HCT116 (cell line): ENCODE results near the gene FAM193A. TPM values are rescaled to one million over a fixed set of nuclear protein-coding genes. Genes with fewer than 3 reads are reported as not detected.

Experiments
- ATAC-seq: fragments of 200-7000 bp; cut with Tn5 transposase; 2 replicates; pipeline ENCODE4 v1.9.1; 2020; ENCODE audit warnings: mild to moderate bottlenecking, moderate library complexity
- BruUV-seq: library from RNA; stranded (reverse); fragments of 400-500 nt; replicated peaks from 2 replicates; lab custom pipeline; 2021; lab: Mats Ljungman, UMichigan
- CTCF ChIA-PET: fragments of 300-600 bp; sonication (Branson Sonifier 250); formaldehyde crosslinking; loops from one replicate; lab custom pipeline; 2021; ENCODE audit warnings: antibody characterized with exemption; lab: Charles Lee
- POLR2A ChIA-PET: fragments of 300-600, 350-600 bp; sonication (Branson Sonifier 250); formaldehyde crosslinking; loops from one replicate; lab custom pipeline; 2021; ENCODE audit warnings: antibody characterized with exemption; lab: Charles Lee
- RAD21 ChIA-PET, 2 experiments: fragments of 300-600 bp; sonication (Branson Sonifier 250); formaldehyde crosslinking; loops; one replicate each; lab custom pipeline; 2023; ENCODE audit warnings: low total read pairs in 2 of 2; ENCODE audit not compliant: uncharacterized antibody in 2 of 2, unreplicated experiment in 2 of 2, low non-redundant PET in 1 of 2; lab: Charles Lee
- DNase-seq: peaks from one replicate; pipeline ENCODE4 v3.0.0-alpha.2; 2010; ENCODE audit warnings: low read depth, low spot score
- H2AFZ ChIP-seq: fragments of 200-600 bp; shearing (Covaris generic), sonication (generic); 2 replicates; pipeline ENCODE4 v1.6.1; 2017; ENCODE audit warnings: low read depth, mixed run types, mixed read lengths, antibody characterized with exemption, low read length; ENCODE audit not compliant: poor library complexity, severe bottlenecking
- H3K27ac ChIP-seq: 2 replicates; pipeline ENCODE4 v1.5.1; 2012; ENCODE audit warnings: low read depth, low read length
- H3K27me3 ChIP-seq: fragments of 200-600 bp; sonication (generic); 2 replicates; pipeline ENCODE4 v1.6.1; 2016; ENCODE audit warnings: mixed run types, low read length, mixed read lengths; ENCODE audit not compliant: insufficient read depth
- H3K36me3 ChIP-seq, 2 experiments: fragments of 200-500 bp in 1 of 2; fragments of 200-600 bp in 1 of 2; sonication (Bioruptor generic) in 1 of 2; sonication (generic) in 1 of 2; 2 replicates each; pipeline versions ENCODE4 v1.5.1 to v1.6.1; 2014 to 2016; ENCODE audit warnings: low read length in 2 of 2, inconsistent platforms in 1 of 2, mixed read lengths in 1 of 2, mixed run types in 1 of 2; ENCODE audit not compliant: insufficient read depth in 2 of 2, control insufficient read depth in 1 of 2
- H3K4me1 ChIP-seq, 2 experiments: fragments of 200-600 bp in 1 of 2; sonication (generic) in 1 of 2; 2 replicates each; pipeline versions ENCODE4 v1.5.1 to v1.6.1; 2012 to 2017; ENCODE audit warnings: low read length in 2 of 2, inconsistent platforms in 1 of 2, mild to moderate bottlenecking in 1 of 2, mixed read lengths in 1 of 2, mixed run types in 1 of 2, moderate library complexity in 1 of 2; ENCODE audit not compliant: insufficient read depth in 2 of 2, control insufficient read depth in 1 of 2
- H3K4me2 ChIP-seq: fragments of 200-600 bp; sonication (generic); 2 replicates; pipeline ENCODE4 v1.6.1; 2017; ENCODE audit warnings: mixed run types, low read length, mixed read lengths
- H3K4me3 ChIP-seq, 2 experiments: fragments of 200-600 bp in 1 of 2; sonication (generic) in 1 of 2; replicated peaks in 1 of 2; 2 replicates each; pipeline ENCODE4 v1.5.1; 2011 to 2016; ENCODE audit warnings: low read length in 2 of 2, control low read depth in 1 of 2, low read depth in 1 of 2, mild to moderate bottlenecking in 1 of 2, mixed read lengths in 1 of 2, mixed run types in 1 of 2
- H3K79me2 ChIP-seq: fragments of 200-600 bp; sonication (generic); 2 replicates; pipeline ENCODE4 v1.6.1; 2017; ENCODE audit warnings: mild to moderate bottlenecking, mixed run types, low read length, moderate library complexity, mixed read lengths; ENCODE audit not compliant: insufficient read depth
- H3K9ac ChIP-seq: fragments of 200-600 bp; sonication (generic); 2 replicates; pipeline ENCODE4 v1.6.1; 2016; ENCODE audit warnings: low read length, mixed read lengths
- H3K9me2 ChIP-seq: fragments of 200-600 bp; sonication (generic), shearing (Covaris generic); 2 replicates; pipeline ENCODE4 v1.6.1; 2017; ENCODE audit warnings: mixed run types, mild to moderate bottlenecking, moderate library complexity; ENCODE audit not compliant: insufficient read depth
- H3K9me3 ChIP-seq, 2 experiments: fragments of 200-500 bp in 1 of 2; fragments of 200-600 bp in 1 of 2; sonication (Bioruptor generic) in 1 of 2; sonication (generic) in 1 of 2; 2 replicates each; pipeline ENCODE4 v1.6.1; 2014 to 2017; ENCODE audit warnings: low read length in 2 of 2, mixed read lengths in 2 of 2, inconsistent platforms in 1 of 2, low read depth in 1 of 2, mild to moderate bottlenecking in 1 of 2, mixed run types in 1 of 2, moderate library complexity in 1 of 2; ENCODE audit not compliant: control insufficient read depth in 1 of 2, insufficient read depth in 1 of 2
- H4K20me1 ChIP-seq: fragments of 200-600 bp; sonication (generic), shearing (Covaris generic); 2 replicates; pipeline ENCODE4 v1.6.1; 2017; ENCODE audit warnings: mixed run types, mild to moderate bottlenecking, moderate library complexity; ENCODE audit not compliant: insufficient read depth
- ATF3 ChIP-seq: IDR thresholded peaks from 2 replicates; pipeline ENCODE4 v1.6.1; 2012
- CEBPB ChIP-seq: IDR thresholded peaks from 2 replicates; pipeline ENCODE4 v1.6.1; 2012; ENCODE audit warnings: low read depth
- EGR1 ChIP-seq: IDR thresholded peaks from 2 replicates; pipeline ENCODE4 v1.6.1; 2012; ENCODE audit warnings: low read depth
- EZH2 ChIP-seq: fragments of 200-600 bp; sonication (generic); IDR thresholded peaks from 2 replicates; pipeline ENCODE4 v1.6.1; 2017; ENCODE audit warnings: antibody characterized with exemption, mixed run types
- EZH2phosphoT487 ChIP-seq: fragments of 200-600 bp; IDR thresholded peaks from 2 replicates; pipeline ENCODE4 v1.6.1; 2018; ENCODE audit warnings: antibody characterized with exemption, borderline replicate concordance
- MAX ChIP-seq: IDR thresholded peaks from 2 replicates; pipeline ENCODE4 v1.6.1; 2012
- POLR2AphosphoS5 ChIP-seq: IDR thresholded peaks from 2 replicates; pipeline ENCODE4 v1.6.1; 2011; ENCODE audit warnings: mild to moderate bottlenecking, low read depth, low read length, moderate library complexity
- REST ChIP-seq: IDR thresholded peaks from 2 replicates; pipeline ENCODE4 v1.6.1; 2012; ENCODE audit warnings: low read depth
- SIN3A ChIP-seq: IDR thresholded peaks from 2 replicates; pipeline ENCODE4 v1.6.1; 2012; ENCODE audit warnings: low read depth
- SP1 ChIP-seq: IDR thresholded peaks from 2 replicates; pipeline ENCODE4 v1.6.1; 2012; ENCODE audit warnings: low read depth
- YY1 ChIP-seq: IDR thresholded peaks from 2 replicates; pipeline ENCODE4 v1.6.1; 2011; ENCODE audit warnings: low read length, low read depth, moderate library complexity, mild to moderate bottlenecking; ENCODE audit not compliant: insufficient replicate concordance; ENCODE audit errors: extremely low read depth
- ZBTB33 ChIP-seq: IDR thresholded peaks from 2 replicates; pipeline ENCODE4 v1.6.1; 2011; ENCODE audit warnings: mild to moderate bottlenecking, low read length, moderate library complexity; ENCODE audit not compliant: insufficient replicate concordance; ENCODE audit errors: extremely low read depth
- intact Hi-C: fragments of 100-400 bp; cut with micrococcal nuclease; formaldehyde crosslinking; loops from 2 replicates; pipeline ENCODE4 v1.10.0; 2022
- total RNA-seq: library from RNA; stranded (reverse); gene quantifications from one replicate; pipeline ENCODE4 v1.2.1, GENCODE V29; 2021; ENCODE audit not compliant: unreplicated experiment

The FAM193A gene
- total RNA-seq, 1 experiment from 2014 or later = 15.7 TPM

GRCh38 chr4:2647403-2648158 is 111.1 kb downstream of the FAM193A start:
- ATAC-seq = no peak
- DNase-seq = no peak
- RAD21 ChIA-PET = no interaction called here
- H3K9me2 ChIP-seq = no peaks in the 10 kb centered on the region
- POLR2A ChIA-PET = no interaction called here
- no peaks in the 10 kb centered on the region for H3K27me3 ChIP-seq
- peaks cover 9 to 14% of the 10 kb centered on the region in 2 experiments for H3K36me3 ChIP-seq
- no peak overlapping the region for H3K27ac ChIP-seq
- H3K9me3 ChIP-seq = no peaks in the 10 kb centered on the region
- intact Hi-C loops = no loop called here
- H3K4me3 ChIP-seq = no peak overlapping the region
- H2AFZ ChIP-seq = no peak overlapping the region
- H3K9ac ChIP-seq = no peak overlapping the region
- H3K4me1 ChIP-seq = no peaks in the 10 kb centered on the region
- TF ChIP-seq YY1 = no peak
- CTCF ChIA-PET = no interaction called here
- H3K79me2 ChIP-seq = no peaks in the 10 kb centered on the region
- H4K20me1 ChIP-seq = no peaks in the 10 kb centered on the region
- BruUV-seq = no TSS peak
- H3K4me2 ChIP-seq = no peak overlapping the region

GRCh38 chr4:2648159-2648814 is 111.8 kb downstream of the FAM193A start:
- DNase-seq (no peak), ATAC-seq (no peak)
- H3K9me2 ChIP-seq = no peaks in the 10 kb centered on the region
- H2AFZ ChIP-seq = no peak overlapping the region
- no peak overlapping the region for H3K9ac ChIP-seq
- H3K27ac ChIP-seq = no peak overlapping the region
- ChIA-PET POLR2A (no interaction called here), RAD21 (no interaction called here), CTCF (no interaction called here)
- no peaks in the 10 kb centered on the region for H3K27me3 ChIP-seq
- no peaks in the 10 kb centered on the region for H3K9me3 ChIP-seq
- no TSS peak for BruUV-seq
- no peaks in the 10 kb centered on the region for H3K4me1 ChIP-seq
- no peak overlapping the region for H3K4me2 ChIP-seq
- H4K20me1 ChIP-seq = no peaks in the 10 kb centered on the region
- intact Hi-C loops = no loop called here
- H3K36me3 ChIP-seq = peaks cover 9 to 14% of the 10 kb centered on the region in 2 experiments
- no peak overlapping the region for H3K4me3 ChIP-seq
- no peaks in the 10 kb centered on the region for H3K79me2 ChIP-seq
- no peak for TF ChIP-seq SIN3A
- TF ChIP-seq CEBPB = no peak
- TF ChIP-seq POLR2AphosphoS5 = no peak
- no peak for TF ChIP-seq EZH2
- TF ChIP-seq MAX = no peak
- TF ChIP-seq REST = no peak
- TF ChIP-seq ATF3 = no peak
- TF ChIP-seq YY1 = no peak
- no peak for TF ChIP-seq ZBTB33
- no peak for TF ChIP-seq EZH2phosphoT487
- no peak for TF ChIP-seq EGR1
- no peak for TF ChIP-seq SP1
